Astrocyte of the cerebellum (primary cell): ENCODE data around the gene OSBPL7.

Source experiments
- DNase-seq: peaks from one replicate; pipeline ENCODE4 v3.0.0-alpha.2; 2011; ENCODE audit warnings: low read depth
- H3K4me3 ChIP-seq: 2 replicates; pipeline ENCODE4 v1.5.1; 2011; ENCODE audit warnings: mild to moderate bottlenecking, low read depth, low read length, moderate library complexity
- CTCF ChIP-seq: IDR thresholded peaks from 2 replicates; pipeline ENCODE4 v1.5.1; 2012; ENCODE audit warnings: low read length, low read depth, moderate library complexity, mild to moderate bottlenecking; ENCODE audit errors: missing control alignments
- in situ Hi-C: cut with HindIII; loops from 2 replicates; pipeline ENCODE4 v1.10.0; 2017; ENCODE audit warnings: low sequenced_read_pairs

Gene OSBPL7

GRCh38 chr17:47829870-47830269, 8.3 kb upstream of the OSBPL7 start:
- DNase-seq, result no peak
- in situ Hi-C loops, result no loop called here
- H3K4me3 ChIP-seq, result no peak overlapping the region
- TF ChIP-seq CTCF, result no peak

GRCh38 chr17:47823519-47823918, 1.9 kb upstream of the OSBPL7 start:
- TF ChIP-seq CTCF, result no peak
- in situ Hi-C loops, result no loop called here
- H3K4me3 ChIP-seq, result no peak overlapping the region
- no peak for DNase-seq

GRCh38 chr17:47822785-47823184, 1.2 kb upstream of the OSBPL7 start:
- no peak for DNase-seq
- in situ Hi-C loops, result no loop called here
- no peak overlapping the region for H3K4me3 ChIP-seq
- TF ChIP-seq CTCF, result no peak

- H3K4me3 ChIP-seq, result peak overlapping the region; percentile 80
Observed at GRCh38 chr17:47821031-47821423, 567 bp downstream of the OSBPL7 start.

GRCh38 chr17:47820033-47820789, 1.4 kb downstream of the OSBPL7 start:
- no peak overlapping the region for H3K4me3 ChIP-seq
- in situ Hi-C loops, result no loop called here
- no peak for TF ChIP-seq CTCF

More at GRCh38 chr17:47821031-47821423, 567 bp downstream of the OSBPL7 start:
- no peak for TF ChIP-seq CTCF
- in situ Hi-C loops, result no loop called here
- no peak for DNase-seq

GRCh38 chr17:47819475-47819874, 2.1 kb downstream of the OSBPL7 start:
- no peak overlapping the region for H3K4me3 ChIP-seq
- TF ChIP-seq CTCF, result no peak
- no peak for DNase-seq
- in situ Hi-C loops, result no loop called here

More at GRCh38 chr17:47820033-47820789, 1.4 kb downstream of the OSBPL7 start:
- DNase-seq, result no peak
